Neuron (in vitro differentiated cells): ENCODE data around the gene NMT1.

Source experiments
- H2AFZ ChIP-seq: one replicate; pipeline ENCODE4 v1.6.1; 2013; ENCODE audit warnings: low read depth, mild to moderate bottlenecking, inconsistent platforms, low read length, moderate library complexity
- H3K27me3 ChIP-seq: one replicate; pipeline ENCODE4 v1.6.1; 2013; ENCODE audit warnings: low read length; ENCODE audit not compliant: insufficient read depth
- H3K36me3 ChIP-seq: one replicate; pipeline ENCODE4 v1.6.1; 2013; ENCODE audit warnings: low read length; ENCODE audit not compliant: insufficient read depth
- H3K4me1 ChIP-seq: one replicate; pipeline ENCODE4 v1.6.1; 2013; ENCODE audit warnings: low read length; ENCODE audit not compliant: insufficient read depth
- H3K4me3 ChIP-seq: 2 replicates; pipeline ENCODE4 v1.5.1; 2013; ENCODE audit warnings: mild to moderate bottlenecking, low read length, moderate library complexity
- H3K9me3 ChIP-seq: one replicate; pipeline ENCODE4 v1.6.1; 2013; ENCODE audit warnings: low read length

Gene NMT1

DNA sequence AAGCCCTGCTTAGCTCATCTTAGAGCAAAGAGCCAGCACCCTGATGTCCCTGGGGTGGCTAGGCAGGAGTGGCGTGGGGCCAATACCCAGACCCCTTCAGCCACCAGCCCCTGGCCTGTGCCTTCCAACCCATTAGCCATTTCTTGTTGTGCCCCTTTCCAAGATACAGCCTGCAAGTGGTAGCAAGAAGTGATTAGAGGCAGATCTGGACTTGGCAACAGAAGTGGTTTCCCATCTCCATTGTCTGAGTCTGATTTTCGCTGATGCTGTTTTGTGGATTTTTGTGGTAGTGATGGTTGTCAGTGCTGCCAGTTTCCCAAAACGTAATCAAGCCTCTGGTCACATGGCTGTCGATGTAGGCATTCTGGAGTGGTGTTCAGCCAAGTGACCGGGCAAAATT lies 45.5 kb downstream of the NMT1 start:
- Histone ChIP-seq H3K36me3 (peaks cover 71% of the 10 kb centered on the region), H3K4me3 (no peak overlapping the region), H3K4me1 (peaks cover 6% of the 10 kb centered on the region), H2AFZ (no peak overlapping the region), H3K27me3 (no peaks in the 10 kb centered on the region), H3K9me3 (no peaks in the 10 kb centered on the region)

DNA sequence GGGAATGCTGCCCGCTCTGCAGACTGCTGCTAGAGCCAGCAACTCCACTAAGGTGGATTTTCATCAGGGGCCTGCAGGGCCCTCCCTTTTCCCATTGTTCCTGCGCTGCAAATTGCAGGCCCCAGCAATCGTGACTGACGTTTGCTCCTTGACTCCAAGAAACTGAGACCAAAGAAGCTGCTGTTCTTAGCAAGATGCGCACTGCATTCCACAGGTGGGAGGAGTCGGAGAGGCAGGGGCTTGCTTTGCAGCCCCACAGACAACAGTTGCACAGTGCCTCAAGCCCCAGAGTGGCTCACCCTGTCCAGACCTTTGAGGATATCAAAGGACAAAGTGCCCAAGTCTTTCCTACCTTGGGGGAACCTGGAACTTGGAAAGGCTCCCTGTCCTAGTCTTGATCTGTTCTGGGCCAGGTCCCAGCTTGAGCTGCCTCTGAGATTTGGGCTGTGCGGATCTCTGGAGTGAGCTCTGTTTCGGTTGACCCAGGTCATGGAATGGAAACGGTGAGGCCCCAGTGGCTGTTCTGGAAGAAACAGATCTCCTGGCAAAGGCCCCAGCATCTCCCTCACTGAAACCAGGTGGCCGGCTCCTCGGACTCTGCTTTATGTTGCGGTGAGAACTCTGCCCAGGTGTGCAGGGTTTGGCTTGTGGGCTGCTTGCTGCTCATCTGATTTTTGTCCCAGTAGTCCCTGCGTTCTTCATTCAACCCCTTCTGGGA lies 46.3 kb downstream of the NMT1 start:
- Histone ChIP-seq H3K4me1 (peaks cover 6% of the 10 kb centered on the region), H3K27me3 (no peaks in the 10 kb centered on the region), H3K9me3 (no peaks in the 10 kb centered on the region), H2AFZ (no peak overlapping the region), H3K4me3 (no peak overlapping the region), H3K36me3 (peaks cover 62% of the 10 kb centered on the region)

DNA sequence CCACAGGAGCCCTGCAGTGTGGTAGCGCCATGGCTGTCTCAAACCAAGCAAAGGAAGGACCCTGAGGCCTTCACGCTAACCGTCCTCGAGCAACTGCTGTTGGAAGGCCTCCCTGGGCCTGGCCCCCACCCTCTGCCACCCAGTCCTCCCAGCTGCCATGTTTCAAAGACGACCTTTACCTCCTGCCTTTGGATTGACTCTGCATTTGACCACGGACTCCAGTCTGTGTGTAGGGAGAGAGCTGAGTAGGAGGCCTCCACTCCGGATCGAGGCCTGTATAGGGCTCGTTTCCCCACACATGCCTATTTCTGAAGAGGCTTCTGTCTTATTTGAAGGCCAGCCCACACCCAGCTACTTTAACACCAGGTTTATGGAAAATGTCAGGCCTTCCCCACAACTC lies 46.9 kb downstream of the NMT1 start:
- H3K27me3 ChIP-seq, result no peaks in the 10 kb centered on the region
- peaks cover 57% of the 10 kb centered on the region for H3K36me3 ChIP-seq
- no peak overlapping the region for H3K4me3 ChIP-seq
- no peak overlapping the region for H2AFZ ChIP-seq
- peaks cover 6% of the 10 kb centered on the region for H3K4me1 ChIP-seq
- no peaks in the 10 kb centered on the region for H3K9me3 ChIP-seq

DNA sequence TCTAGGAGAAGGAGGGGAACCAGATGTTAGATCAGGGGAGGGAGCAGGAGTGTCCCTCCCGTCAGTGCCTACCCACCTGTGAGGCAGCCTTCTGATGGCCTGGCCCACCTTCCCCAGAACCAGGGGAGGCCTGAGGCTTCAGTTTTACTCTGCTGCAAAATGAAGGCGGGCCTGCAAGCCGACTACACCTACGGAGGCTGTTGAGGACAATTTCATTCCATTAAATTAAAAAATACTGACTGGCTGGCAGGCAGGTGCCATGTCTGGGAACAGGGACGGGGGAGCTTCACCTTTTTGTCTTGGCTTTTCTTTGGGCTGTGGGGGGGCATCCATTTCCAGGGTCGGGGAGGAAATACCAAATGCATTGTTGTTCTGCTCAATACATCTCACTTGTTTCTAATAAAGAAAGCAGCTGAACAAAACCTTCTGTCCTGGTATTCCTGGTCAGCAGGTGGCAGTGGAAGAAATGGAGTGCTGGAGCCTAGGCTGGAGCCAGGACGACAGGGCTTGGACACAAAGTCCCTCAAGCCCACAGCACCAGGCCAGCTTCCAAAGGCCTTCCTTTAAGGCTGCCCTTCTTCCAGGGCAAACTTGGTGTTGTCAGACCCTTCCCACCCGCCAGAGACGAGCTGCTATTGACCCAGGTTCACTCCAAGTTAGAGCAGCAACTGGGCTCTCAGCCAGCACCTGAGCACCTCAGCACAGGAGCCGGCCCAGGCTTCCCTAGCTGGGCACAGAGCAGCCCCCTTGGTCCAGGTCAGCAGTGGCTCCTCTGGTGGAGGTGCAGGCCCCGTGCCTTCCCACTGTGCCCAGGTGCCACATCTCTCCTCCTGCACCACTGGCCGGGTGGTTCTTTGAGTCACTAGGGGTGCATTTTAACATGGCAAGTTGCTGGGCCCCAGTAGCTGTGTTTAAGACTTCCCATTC lies 47.7 kb downstream of the NMT1 start:
- Histone ChIP-seq H2AFZ (no peak overlapping the region), H3K36me3 (peaks cover 49% of the 10 kb centered on the region), H3K9me3 (no peaks in the 10 kb centered on the region), H3K4me1 (peaks cover 6% of the 10 kb centered on the region), H3K4me3 (no peak overlapping the region), H3K27me3 (no peaks in the 10 kb centered on the region)

DNA sequence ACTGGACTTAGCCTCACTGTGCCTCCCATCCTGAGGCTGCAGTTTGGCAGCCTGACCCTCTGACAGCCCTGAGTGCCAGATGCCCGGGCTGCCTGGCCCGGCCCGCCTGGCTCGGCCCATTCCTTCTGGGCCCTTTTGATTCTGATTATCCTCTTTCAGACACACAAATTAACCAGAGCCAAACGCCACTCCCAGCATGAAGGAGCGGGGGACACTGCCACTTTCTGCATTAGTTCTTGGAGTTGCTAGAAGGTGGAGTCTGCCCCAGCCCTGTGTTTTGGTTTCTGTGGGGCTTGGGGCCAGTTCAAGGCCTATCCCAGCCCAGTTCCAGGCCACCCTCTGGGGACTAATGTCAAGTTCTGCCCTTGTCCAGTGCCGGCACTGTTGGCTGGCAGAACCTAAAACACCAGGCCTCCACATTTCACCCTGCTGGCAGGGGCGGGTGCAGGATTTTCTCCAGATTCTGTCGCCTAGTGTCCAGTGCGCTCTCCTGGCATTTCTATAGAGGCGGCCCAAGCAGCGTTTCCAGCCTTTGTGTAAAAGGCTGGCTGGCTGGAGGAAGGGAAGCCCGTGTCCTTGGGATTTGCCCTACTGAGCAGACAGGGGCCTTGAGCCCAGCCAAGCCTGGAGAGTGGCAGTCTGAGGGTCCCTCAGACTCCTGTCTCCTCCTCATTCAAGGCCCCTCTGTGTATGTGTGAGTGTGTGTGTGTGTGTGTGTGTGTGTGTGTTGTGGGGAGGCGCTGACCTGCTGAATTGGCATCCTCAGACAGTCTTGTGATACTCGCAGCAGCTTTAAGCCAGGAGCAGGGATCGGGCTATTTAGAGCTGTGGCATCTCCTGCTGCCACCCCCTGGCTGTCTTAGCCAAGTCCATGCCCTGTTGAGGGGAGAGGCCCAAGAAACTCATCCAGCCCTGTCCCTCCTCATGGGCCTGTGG lies 49.8 kb downstream of the NMT1 start:
- Histone ChIP-seq H3K27me3 (no peaks in the 10 kb centered on the region), H2AFZ (no peak overlapping the region), H3K4me1 (peaks cover 6% of the 10 kb centered on the region), H3K4me3 (no peak overlapping the region), H3K9me3 (no peaks in the 10 kb centered on the region), H3K36me3 (peaks cover 29% of the 10 kb centered on the region)

DNA sequence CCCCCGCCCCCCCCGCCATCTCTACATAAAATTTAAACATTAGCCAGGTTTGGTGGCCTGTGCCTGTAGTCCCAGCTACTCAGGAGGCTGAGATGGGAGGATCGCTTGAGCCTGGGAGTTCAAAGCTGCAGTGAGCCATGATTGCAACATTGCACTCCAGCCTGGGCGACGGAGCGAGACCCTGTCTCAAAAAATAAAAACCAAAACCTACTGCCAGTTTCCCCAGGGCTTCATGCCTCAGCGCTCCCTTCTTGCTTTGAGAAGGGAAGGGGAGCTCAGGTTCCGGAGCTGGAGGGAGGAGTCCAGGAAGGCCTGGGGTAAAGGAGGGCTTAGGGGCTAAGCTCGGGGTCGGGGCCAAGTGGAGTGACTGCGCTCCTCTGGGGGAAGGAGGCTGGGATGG lies 50.7 kb downstream of the NMT1 start:
- Histone ChIP-seq H3K27me3 (no peaks in the 10 kb centered on the region), H3K9me3 (no peaks in the 10 kb centered on the region), H3K4me3 (no peak overlapping the region), H2AFZ (no peak overlapping the region), H3K36me3 (peaks cover 20% of the 10 kb centered on the region), H3K4me1 (peaks cover 4% of the 10 kb centered on the region)

DNA sequence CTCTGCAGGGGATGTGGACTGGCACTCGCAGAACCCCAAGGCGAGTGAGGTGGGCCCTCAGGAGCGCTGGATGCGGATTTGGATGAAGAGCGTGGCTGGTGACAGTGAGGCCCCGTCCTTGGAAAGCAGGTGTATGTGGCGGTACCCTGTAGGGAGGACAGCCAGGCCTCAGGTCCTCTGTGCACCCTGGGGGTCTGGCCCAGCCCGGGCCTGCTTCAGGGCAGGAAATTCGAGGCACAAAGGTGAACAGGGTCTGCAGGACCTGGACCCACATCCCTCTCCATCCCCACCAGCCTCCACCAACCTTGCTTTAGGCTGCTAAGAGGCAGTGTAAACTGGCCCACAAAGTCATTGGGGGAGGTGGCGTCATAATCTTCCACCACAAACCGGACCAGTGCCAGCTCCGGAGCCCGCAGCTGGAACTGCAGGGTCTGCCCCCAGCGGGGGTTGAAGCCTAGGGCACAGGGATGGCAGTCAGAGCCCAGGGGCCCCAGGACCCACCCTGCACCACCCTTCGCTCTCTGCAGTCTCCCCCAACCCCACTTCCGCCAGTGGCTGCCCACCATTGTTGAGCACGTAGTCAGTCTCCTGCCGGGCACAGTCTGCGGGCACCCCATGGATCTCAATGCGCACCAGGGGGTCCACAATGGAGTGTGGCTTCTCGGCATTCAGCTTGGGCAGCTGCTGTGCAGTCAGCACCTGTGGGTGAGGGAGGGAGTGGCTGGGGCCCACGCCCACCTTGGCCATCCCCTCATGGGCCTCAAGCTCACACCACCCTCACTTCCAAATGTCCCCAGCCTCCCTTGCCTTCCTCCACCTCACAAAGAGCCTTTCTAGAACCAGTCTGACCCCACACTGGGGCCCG lies 51.7 kb downstream of the NMT1 start:
- Histone ChIP-seq H3K27me3 (no peaks in the 10 kb centered on the region), H3K36me3 (peaks cover 12% of the 10 kb centered on the region), H3K4me3 (no peak overlapping the region), H3K9me3 (no peaks in the 10 kb centered on the region), H3K4me1 (no peaks in the 10 kb centered on the region), H2AFZ (no peak overlapping the region)

DNA sequence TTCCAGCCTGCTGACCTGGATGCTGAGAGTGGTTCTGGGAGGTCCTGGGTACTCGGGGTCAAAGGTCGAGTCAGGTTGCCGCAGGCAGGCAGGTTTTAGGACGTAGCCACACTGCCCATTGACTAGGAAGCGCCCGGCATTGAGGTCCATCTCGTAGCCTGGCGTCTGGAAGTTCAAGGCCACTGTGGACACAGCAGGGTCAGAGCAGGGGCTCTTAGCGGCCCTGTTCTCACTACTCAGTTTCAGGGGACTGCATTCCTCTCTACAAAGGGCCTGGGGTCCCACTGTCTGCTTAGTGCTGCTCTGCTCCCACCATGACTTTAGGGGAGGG lies 52.3 kb downstream of the NMT1 start:
- H3K9me3 ChIP-seq, result no peaks in the 10 kb centered on the region
- peaks cover 6% of the 10 kb centered on the region for H3K36me3 ChIP-seq
- no peak overlapping the region for H3K4me3 ChIP-seq
- H2AFZ ChIP-seq, result no peak overlapping the region
- H3K4me1 ChIP-seq, result no peaks in the 10 kb centered on the region
- H3K27me3 ChIP-seq, result no peaks in the 10 kb centered on the region

DNA sequence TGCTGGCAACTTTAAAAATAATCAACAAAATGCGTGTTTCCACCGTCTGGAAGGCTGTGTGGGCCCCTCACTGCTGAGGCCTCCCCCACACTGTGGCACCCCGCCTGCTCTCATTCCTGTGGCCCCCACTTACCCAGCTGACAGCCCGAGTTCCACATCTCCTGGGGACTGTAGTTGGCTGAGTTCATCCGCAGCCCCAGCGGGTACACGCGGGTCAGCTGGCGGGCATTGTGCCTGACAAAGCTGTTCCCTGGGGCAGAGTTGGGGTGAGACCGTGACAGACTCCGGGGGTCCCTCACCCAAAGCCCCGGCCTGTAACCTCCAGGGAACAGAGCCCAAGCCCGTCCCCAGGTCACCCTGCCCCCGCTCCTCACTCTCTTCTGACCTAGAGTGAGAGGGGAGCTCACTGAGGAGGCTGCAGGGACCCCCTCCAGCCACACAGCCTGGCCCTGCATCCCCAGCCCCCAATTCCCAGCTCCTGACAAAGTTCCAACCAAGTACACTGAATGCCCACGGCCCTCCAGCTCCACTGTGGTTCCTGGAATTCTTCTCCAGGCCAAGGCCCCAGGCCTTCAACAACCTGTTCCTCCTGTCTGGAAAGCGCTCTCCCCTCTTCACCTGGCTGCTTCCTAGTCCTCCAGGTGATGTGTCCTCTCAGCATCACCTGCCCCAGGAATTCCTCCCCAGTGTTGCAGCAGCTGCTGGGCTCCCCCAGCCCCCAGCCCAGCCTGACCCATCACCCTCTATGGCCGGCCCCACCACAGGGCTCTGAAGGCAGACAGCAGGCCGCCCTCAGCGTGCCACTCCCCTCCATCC lies 53.2 kb downstream of the NMT1 start:
- H3K9me3 ChIP-seq, result no peaks in the 10 kb centered on the region
- H3K4me3 ChIP-seq, result no peak overlapping the region
- no peaks in the 10 kb centered on the region for H3K4me1 ChIP-seq
- H2AFZ ChIP-seq, result no peak overlapping the region
- no peaks in the 10 kb centered on the region for H3K27me3 ChIP-seq
- no peaks in the 10 kb centered on the region for H3K36me3 ChIP-seq

DNA sequence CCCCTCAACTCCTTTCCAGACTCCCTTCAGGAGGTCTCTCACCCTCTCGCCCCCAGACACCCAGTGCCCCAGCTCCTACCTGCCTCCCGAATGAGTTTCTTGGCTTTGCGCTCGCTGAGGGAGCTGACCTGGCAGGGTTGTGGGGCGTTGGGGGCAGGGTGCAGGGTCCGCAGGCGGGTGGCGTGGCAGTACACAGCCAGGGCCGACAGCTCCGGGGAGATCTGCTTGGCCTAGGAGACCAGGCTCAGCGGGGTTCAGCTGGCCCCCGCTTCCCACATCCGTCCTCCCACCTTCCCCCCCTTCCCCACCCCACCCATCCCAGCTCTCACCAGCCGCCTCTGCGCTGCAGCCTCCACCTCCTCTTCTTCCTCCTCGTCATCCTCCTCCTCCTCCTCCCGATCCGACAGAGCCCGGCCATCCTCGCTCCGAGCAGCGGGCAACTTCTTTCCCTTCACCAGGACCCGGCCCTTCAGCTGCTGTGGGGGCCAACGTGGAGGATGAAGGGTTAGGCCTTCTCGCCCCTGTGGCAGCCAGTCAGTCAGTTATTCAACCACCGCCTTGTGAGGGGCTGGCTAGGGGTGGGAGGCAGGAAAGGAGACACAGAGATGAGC lies 54.0 kb downstream of the NMT1 start:
- no peaks in the 10 kb centered on the region for H3K9me3 ChIP-seq
- H3K4me1 ChIP-seq, result no peaks in the 10 kb centered on the region
- no peak overlapping the region for H3K4me3 ChIP-seq
- H2AFZ ChIP-seq, result no peak overlapping the region
- no peaks in the 10 kb centered on the region for H3K27me3 ChIP-seq
- H3K36me3 ChIP-seq, result no peaks in the 10 kb centered on the region

DNA sequence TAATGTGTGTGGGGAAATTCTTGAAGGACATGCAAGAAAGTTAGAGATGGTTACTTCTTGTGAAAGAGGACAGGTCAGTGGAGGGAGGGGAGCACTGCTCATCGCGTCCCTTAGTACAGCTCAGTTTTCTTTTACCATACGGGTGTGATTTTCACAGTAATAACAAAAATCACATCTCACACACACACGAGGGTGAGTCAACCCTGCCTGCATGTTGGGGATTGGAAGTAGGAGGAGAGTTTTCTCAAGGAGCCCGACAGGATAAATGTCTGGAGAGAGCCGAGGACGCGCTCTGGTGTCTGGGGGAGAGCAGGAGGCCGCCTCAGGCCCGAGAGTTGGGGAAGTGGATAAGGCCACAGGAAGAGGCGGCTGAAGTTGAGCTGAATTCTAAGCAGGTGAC lies 54.8 kb downstream of the NMT1 start:
- Histone ChIP-seq H3K4me3 (no peak overlapping the region), H2AFZ (no peak overlapping the region), H3K4me1 (no peaks in the 10 kb centered on the region), H3K36me3 (no peaks in the 10 kb centered on the region), H3K27me3 (no peaks in the 10 kb centered on the region), H3K9me3 (no peaks in the 10 kb centered on the region)
